GM18499 (cell line): ENCODE measurements around the gene CAMTA1.

Experiments used
- ATAC-seq: cut with Tn5 transposase; IDR thresholded peaks from one replicate; pipeline ENCODE4 v1.9.1; 2021; ENCODE audit warnings: moderate number of reproducible peaks; ENCODE audit not compliant: insufficient read depth, unreplicated experiment

The CAMTA1 gene

GRCh38 chr1:7089497-7089896 lies 304.2 kb downstream of the CAMTA1 start:
- ATAC-seq = no peak

GRCh38 chr1:7093297-7093696 lies 308.0 kb downstream of the CAMTA1 start:
- ATAC-seq = no peak

- no peak for ATAC-seq
Measured at GRCh38 chr1:7094086-7094485, 308.8 kb downstream of the CAMTA1 start.

GRCh38 chr1:7094509-7094908 lies 309.3 kb downstream of the CAMTA1 start:
- no peak for ATAC-seq

- no peak for ATAC-seq
Measured at GRCh38 chr1:7095343-7095964, 310.2 kb downstream of the CAMTA1 start.

GRCh38 chr1:7097938-7098592 lies 312.8 kb downstream of the CAMTA1 start:
- ATAC-seq = no peak

GRCh38 chr1:7098641-7099040 lies 313.4 kb downstream of the CAMTA1 start:
- no peak for ATAC-seq

GRCh38 chr1:7100479-7100878 lies 315.2 kb downstream of the CAMTA1 start:
- ATAC-seq = no peak

GRCh38 chr1:7101187-7101586 lies 315.9 kb downstream of the CAMTA1 start:
- no peak for ATAC-seq

GRCh38 chr1:7103361-7103782 lies 318.1 kb downstream of the CAMTA1 start:
- no peak for ATAC-seq

- no peak for ATAC-seq
Measured at GRCh38 chr1:7103874-7104273, 318.6 kb downstream of the CAMTA1 start.

GRCh38 chr1:7104339-7104738 lies 319.1 kb downstream of the CAMTA1 start:
- no peak for ATAC-seq

- ATAC-seq = no peak
Measured at GRCh38 chr1:7105269-7105668, 320.0 kb downstream of the CAMTA1 start.

GRCh38 chr1:7106442-7107108 lies 321.3 kb downstream of the CAMTA1 start:
- ATAC-seq = no peak

- ATAC-seq = no peak
Measured at GRCh38 chr1:7107109-7107830, 322.0 kb downstream of the CAMTA1 start.

- no peak for ATAC-seq
Measured at GRCh38 chr1:7108251-7108650, 323.0 kb downstream of the CAMTA1 start.

GRCh38 chr1:7109901-7110300 lies 324.6 kb downstream of the CAMTA1 start:
- no peak for ATAC-seq

GRCh38 chr1:7110321-7110720 lies 325.1 kb downstream of the CAMTA1 start:
- ATAC-seq = no peak

- ATAC-seq = no peak
Measured at GRCh38 chr1:7111853-7112252, 326.6 kb downstream of the CAMTA1 start.

- no peak for ATAC-seq
Measured at GRCh38 chr1:7113136-7113535, 327.9 kb downstream of the CAMTA1 start.

- no peak for ATAC-seq
Measured at GRCh38 chr1:7113822-7114221, 328.6 kb downstream of the CAMTA1 start.
